ENCODE data around the gene WDR77. TPM values are rescaled to one million over a fixed set of nuclear protein-coding genes. Genes with fewer than 3 reads are reported as not detected.

The WDR77 gene
- total and polyA plus RNA-seq, 4 donors, result 21.3 to 37.1 (median 29.1) TPM

- Histone ChIP-seq H3K9ac (ENCODE audit: insufficient read depth in 1 of 2, low read length in 2 of 2) (no peak overlapping the region), H3K27ac (ENCODE audit: low read depth in 1 of 2, low read length in 1 of 2) (no peak overlapping the region), H3K4me1 (ENCODE audit: control insufficient read depth in 5 of 5, insufficient read depth in 5 of 5, low read length in 5 of 5) (peaks cover 0 to 3% (median 0%) of the 10 kb centered on the region in 5 donors), H3K9me3 (ENCODE audit: control insufficient read depth in 4 of 4, insufficient read depth in 3 of 4, low read length in 3 of 4) (no peaks in the 10 kb centered on the region), H3K4me3 (no peak overlapping the region), H3K27me3 (ENCODE audit: control insufficient read depth in 3 of 3, insufficient read depth in 3 of 3, low read length in 2 of 3) (no peaks in the 10 kb centered on the region), H3K36me3 (ENCODE audit: control insufficient read depth in 4 of 4, insufficient read depth in 4 of 4, low read length in 4 of 4) (no peaks in the 10 kb centered on the region)
- no peak for DNase-seq
- ATAC-seq (ENCODE audit: insufficient read depth, low FRiP score), result no peak
- TF ChIP-seq CTCF (IDR thresholded peaks at IDR 0.05; ENCODE audit: control extremely low read depth, extremely low read depth), result no peak
- 77 to 89% methylated on average over 6 of the region's 6 CpGs for WGBS, 2 donors
Measured at GRCh38 chr1:111487133-111487532, 38.1 kb upstream of the WDR77 start.

GRCh38 chr1:111486431-111486830, 37.4 kb upstream of the WDR77 start:
- DNase-seq (no peak), ATAC-seq (ENCODE audit: insufficient read depth, low FRiP score) (no peak)
- Histone ChIP-seq H3K36me3 (ENCODE audit: control insufficient read depth in 4 of 4, insufficient read depth in 4 of 4, low read length in 4 of 4) (no peaks in the 10 kb centered on the region), H3K9ac (ENCODE audit: insufficient read depth in 1 of 2, low read length in 2 of 2) (no peak overlapping the region), H3K27me3 (ENCODE audit: control insufficient read depth in 3 of 3, insufficient read depth in 3 of 3, low read length in 2 of 3) (no peaks in the 10 kb centered on the region), H3K4me3 (no peak overlapping the region), H3K4me1 (ENCODE audit: control insufficient read depth in 5 of 5, insufficient read depth in 5 of 5, low read length in 5 of 5) (peaks cover 0 to 4% (median 2%) of the 10 kb centered on the region in 5 donors), H3K9me3 (ENCODE audit: control insufficient read depth in 4 of 4, insufficient read depth in 3 of 4, low read length in 3 of 4) (no peaks in the 10 kb centered on the region), H3K27ac (ENCODE audit: low read depth in 1 of 2, low read length in 1 of 2) (no peak overlapping the region)
- 97 to 99% methylated on average over 7 of the region's 7 CpGs for WGBS, 2 donors
- TF ChIP-seq CTCF (IDR thresholded peaks at IDR 0.05; ENCODE audit: control extremely low read depth, extremely low read depth), result no peak

GRCh38 chr1:111484391-111485026, 35.5 kb upstream of the WDR77 start:
- Histone ChIP-seq H3K9ac (ENCODE audit: insufficient read depth in 1 of 2, low read length in 2 of 2) (no peak overlapping the region), H3K4me3 (no peak overlapping the region), H3K36me3 (ENCODE audit: control insufficient read depth in 4 of 4, insufficient read depth in 4 of 4, low read length in 4 of 4) (no peaks in the 10 kb centered on the region), H3K27me3 (ENCODE audit: control insufficient read depth in 3 of 3, insufficient read depth in 3 of 3, low read length in 2 of 3) (no peaks in the 10 kb centered on the region), H3K9me3 (ENCODE audit: control insufficient read depth in 4 of 4, insufficient read depth in 3 of 4, low read length in 3 of 4) (no peaks in the 10 kb centered on the region), H3K4me1 (ENCODE audit: control insufficient read depth in 5 of 5, insufficient read depth in 5 of 5, low read length in 5 of 5) (peaks cover 0 to 4% (median 2%) of the 10 kb centered on the region in 5 donors), H3K27ac (ENCODE audit: low read depth in 1 of 2, low read length in 1 of 2) (no peak overlapping the region)
- no peak for TF ChIP-seq CTCF (IDR thresholded peaks at IDR 0.05; ENCODE audit: control extremely low read depth, extremely low read depth)
- DNase-seq, result no peak
- ATAC-seq (ENCODE audit: insufficient read depth, low FRiP score), result no peak

- H3K27me3 ChIP-seq (ENCODE audit: control insufficient read depth in 3 of 3, insufficient read depth in 3 of 3, low read length in 2 of 3), result no peaks in the 10 kb centered on the region
- ATAC-seq (ENCODE audit: insufficient read depth, low FRiP score), result no peak
- peaks cover 0 to 4% (median 2%) of the 10 kb centered on the region in 5 donors for H3K4me1 ChIP-seq (ENCODE audit: control insufficient read depth in 5 of 5, insufficient read depth in 5 of 5, low read length in 5 of 5)
- no peak overlapping the region for H3K9ac ChIP-seq (ENCODE audit: insufficient read depth in 1 of 2, low read length in 2 of 2)
- H3K9me3 ChIP-seq (ENCODE audit: control insufficient read depth in 4 of 4, insufficient read depth in 3 of 4, low read length in 3 of 4), result no peaks in the 10 kb centered on the region
- no peak for DNase-seq
- no peak overlapping the region for H3K4me3 ChIP-seq
- no peaks in the 10 kb centered on the region for H3K36me3 ChIP-seq (ENCODE audit: control insufficient read depth in 4 of 4, insufficient read depth in 4 of 4, low read length in 4 of 4)
- H3K27ac ChIP-seq (ENCODE audit: low read depth in 1 of 2, low read length in 1 of 2), result no peak overlapping the region
- no peak for TF ChIP-seq CTCF (IDR thresholded peaks at IDR 0.05; ENCODE audit: control extremely low read depth, extremely low read depth)
- 46 to 72% methylated on average over 2 of the region's 2 CpGs for WGBS, 2 donors
Measured at GRCh38 chr1:111483876-111484275, 34.8 kb upstream of the WDR77 start.
